HL-60 (cell line): ENCODE results near the gene SORCS1.

Experiments used
- DNase-seq, 2 experiments: peaks; one replicate each; pipeline ENCODE4 v3.0.0-alpha.2; 2010 to 2020; ENCODE audit warnings: low read depth in 1 of 2, low spot score in 1 of 2
- H3K27ac ChIP-seq: fragments of 250-450 bp; sonication (Bioruptor Pico); replicated peaks from 2 replicates; pipeline ENCODE4 v1.5.1; 2020; ENCODE audit warnings: mild to moderate bottlenecking, moderate library complexity
- H3K27me3 ChIP-seq: fragments of 250-450 bp; sonication (Bioruptor Pico); 2 replicates; pipeline ENCODE4 v1.5.1; 2021; ENCODE audit warnings: mild to moderate bottlenecking, moderate library complexity; ENCODE audit not compliant: insufficient read depth, poor library complexity, severe bottlenecking
- H3K4me3 ChIP-seq: replicated peaks from 2 replicates; pipeline ENCODE4 v1.5.1; 2011; ENCODE audit warnings: mild to moderate bottlenecking, control low read depth, low read length; ENCODE audit not compliant: insufficient read depth
- GABPA ChIP-seq: IDR thresholded peaks from 2 replicates; pipeline ENCODE4 v1.6.1; 2012; ENCODE audit warnings: low read depth
- POLR2AphosphoS5 ChIP-seq: IDR thresholded peaks from 2 replicates; pipeline ENCODE4 v1.6.1; 2012; ENCODE audit warnings: low read depth
- SPI1 ChIP-seq: IDR thresholded peaks from 2 replicates; pipeline ENCODE4 v1.6.1; 2012; ENCODE audit warnings: low read depth, mild to moderate bottlenecking, borderline replicate concordance
- TF ChIP-seq, protein P1 (sequence below): IDR thresholded peaks from 2 replicates; pipeline ENCODE4 v1.6.1; 2012; ENCODE audit warnings: low read depth; ENCODE audit not compliant: insufficient replicate concordance
- TF ChIP-seq, protein P2 (sequence below): IDR thresholded peaks from one replicate; pipeline ENCODE4 v1.5.1; 2011; ENCODE audit warnings: low read length, control low read depth, inconsistent platforms; ENCODE audit not compliant: insufficient read depth

SORCS1 gene

DNA sequence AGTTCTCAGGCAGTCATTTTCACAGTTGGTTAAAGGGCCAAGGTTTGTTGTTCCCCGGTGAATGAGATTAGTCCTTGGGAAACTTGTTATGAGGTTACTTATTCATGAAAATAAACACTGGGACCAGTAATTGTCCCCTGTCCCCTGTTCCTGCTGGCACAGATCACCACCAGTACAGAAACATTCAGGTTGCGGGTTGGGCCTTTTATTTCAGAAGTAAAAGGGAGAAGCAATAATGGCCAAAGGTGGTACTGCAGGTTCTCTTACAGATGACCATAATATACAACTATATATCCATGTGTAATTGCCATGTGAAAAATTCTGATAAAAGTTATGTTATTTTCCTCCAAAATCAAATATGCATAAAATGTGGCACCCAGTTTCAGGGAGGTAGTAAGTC lies 442.0 kb downstream of the SORCS1 start:
- no peaks in the 10 kb centered on the region for H3K27me3 ChIP-seq
- H3K4me3 ChIP-seq, result no peak overlapping the region
- H3K27ac ChIP-seq, result no peak overlapping the region
- TF ChIP-seq SPI1, result no peak
- TF ChIP-seq GABPA, result no peak
- TF ChIP-seq POLR2AphosphoS5, result no peak
- TF ChIP-seq, protein P1, sequence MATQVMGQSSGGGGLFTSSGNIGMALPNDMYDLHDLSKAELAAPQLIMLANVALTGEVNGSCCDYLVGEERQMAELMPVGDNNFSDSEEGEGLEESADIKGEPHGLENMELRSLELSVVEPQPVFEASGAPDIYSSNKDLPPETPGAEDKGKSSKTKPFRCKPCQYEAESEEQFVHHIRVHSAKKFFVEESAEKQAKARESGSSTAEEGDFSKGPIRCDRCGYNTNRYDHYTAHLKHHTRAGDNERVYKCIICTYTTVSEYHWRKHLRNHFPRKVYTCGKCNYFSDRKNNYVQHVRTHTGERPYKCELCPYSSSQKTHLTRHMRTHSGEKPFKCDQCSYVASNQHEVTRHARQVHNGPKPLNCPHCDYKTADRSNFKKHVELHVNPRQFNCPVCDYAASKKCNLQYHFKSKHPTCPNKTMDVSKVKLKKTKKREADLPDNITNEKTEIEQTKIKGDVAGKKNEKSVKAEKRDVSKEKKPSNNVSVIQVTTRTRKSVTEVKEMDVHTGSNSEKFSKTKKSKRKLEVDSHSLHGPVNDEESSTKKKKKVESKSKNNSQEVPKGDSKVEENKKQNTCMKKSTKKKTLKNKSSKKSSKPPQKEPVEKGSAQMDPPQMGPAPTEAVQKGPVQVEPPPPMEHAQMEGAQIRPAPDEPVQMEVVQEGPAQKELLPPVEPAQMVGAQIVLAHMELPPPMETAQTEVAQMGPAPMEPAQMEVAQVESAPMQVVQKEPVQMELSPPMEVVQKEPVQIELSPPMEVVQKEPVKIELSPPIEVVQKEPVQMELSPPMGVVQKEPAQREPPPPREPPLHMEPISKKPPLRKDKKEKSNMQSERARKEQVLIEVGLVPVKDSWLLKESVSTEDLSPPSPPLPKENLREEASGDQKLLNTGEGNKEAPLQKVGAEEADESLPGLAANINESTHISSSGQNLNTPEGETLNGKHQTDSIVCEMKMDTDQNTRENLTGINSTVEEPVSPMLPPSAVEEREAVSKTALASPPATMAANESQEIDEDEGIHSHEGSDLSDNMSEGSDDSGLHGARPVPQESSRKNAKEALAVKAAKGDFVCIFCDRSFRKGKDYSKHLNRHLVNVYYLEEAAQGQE, result no peak
- TF ChIP-seq, protein P2, sequence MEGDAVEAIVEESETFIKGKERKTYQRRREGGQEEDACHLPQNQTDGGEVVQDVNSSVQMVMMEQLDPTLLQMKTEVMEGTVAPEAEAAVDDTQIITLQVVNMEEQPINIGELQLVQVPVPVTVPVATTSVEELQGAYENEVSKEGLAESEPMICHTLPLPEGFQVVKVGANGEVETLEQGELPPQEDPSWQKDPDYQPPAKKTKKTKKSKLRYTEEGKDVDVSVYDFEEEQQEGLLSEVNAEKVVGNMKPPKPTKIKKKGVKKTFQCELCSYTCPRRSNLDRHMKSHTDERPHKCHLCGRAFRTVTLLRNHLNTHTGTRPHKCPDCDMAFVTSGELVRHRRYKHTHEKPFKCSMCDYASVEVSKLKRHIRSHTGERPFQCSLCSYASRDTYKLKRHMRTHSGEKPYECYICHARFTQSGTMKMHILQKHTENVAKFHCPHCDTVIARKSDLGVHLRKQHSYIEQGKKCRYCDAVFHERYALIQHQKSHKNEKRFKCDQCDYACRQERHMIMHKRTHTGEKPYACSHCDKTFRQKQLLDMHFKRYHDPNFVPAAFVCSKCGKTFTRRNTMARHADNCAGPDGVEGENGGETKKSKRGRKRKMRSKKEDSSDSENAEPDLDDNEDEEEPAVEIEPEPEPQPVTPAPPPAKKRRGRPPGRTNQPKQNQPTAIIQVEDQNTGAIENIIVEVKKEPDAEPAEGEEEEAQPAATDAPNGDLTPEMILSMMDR, result no peak
- no peak for DNase-seq

DNA sequence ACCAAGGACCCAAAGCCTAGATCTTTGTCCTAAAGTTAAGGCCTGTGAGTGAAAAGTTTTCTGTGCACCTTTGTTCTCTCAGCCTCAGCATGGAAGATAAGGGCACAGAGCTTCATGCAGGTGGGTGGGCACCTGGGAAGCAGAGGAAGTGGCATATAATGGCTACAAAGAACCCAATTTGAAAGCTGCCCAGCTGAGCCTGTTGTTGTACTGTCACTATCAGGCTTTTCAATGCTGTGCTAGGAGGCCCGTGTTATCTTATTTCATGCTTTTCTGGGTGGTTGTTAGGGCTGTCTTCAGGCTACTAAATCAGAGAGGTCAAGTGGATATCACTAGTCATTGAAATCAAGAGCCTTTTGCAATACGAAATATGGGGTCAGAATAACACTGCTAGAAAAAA lies 443.8 kb downstream of the SORCS1 start:
- TF ChIP-seq, protein P2, result no peak
- TF ChIP-seq POLR2AphosphoS5 (no peak), SPI1 (no peak), GABPA (no peak)
- TF ChIP-seq, protein P1, result no peak

DNA sequence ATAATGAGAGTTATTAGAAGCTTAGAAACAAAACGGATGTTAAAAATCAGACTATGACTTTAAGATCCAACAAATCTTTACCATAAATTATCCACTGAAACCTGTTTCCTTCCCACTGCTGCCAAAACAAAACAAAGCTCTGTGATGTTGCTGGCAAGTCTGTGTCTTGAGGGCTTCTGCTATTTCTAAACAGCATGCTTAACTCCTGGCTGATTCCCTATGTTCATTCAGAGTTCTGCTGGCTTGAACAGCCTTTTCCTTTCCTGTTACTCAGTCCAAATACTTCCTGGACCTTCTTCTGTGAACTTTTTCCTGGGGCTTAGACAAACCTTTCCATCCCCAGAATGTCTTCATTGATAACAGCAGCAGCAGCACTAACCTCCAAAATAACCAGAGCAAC lies 448.1 kb downstream of the SORCS1 start:
- no peak for DNase-seq
- TF ChIP-seq POLR2AphosphoS5 (no peak), GABPA (no peak), SPI1 (no peak)
- TF ChIP-seq, protein P1, result no peak
- TF ChIP-seq, protein P2, result no peak

More for the DNA sequence above, 443.8 kb downstream of the SORCS1 start:
- Histone ChIP-seq H3K27me3 (no peaks in the 10 kb centered on the region), H3K4me3 (no peak overlapping the region), H3K27ac (no peak overlapping the region)
- DNase-seq, result no peak

More for the DNA sequence above, 448.1 kb downstream of the SORCS1 start:
- Histone ChIP-seq H3K27ac (no peak overlapping the region), H3K4me3 (no peak overlapping the region), H3K27me3 (no peaks in the 10 kb centered on the region)
